ENCODE results near the gene RABEPK. TPM values are rescaled to one million over a fixed set of nuclear protein-coding genes. Genes with fewer than 3 reads are reported as not detected.

Gene RABEPK
- total RNA-seq, 1 experiment from 2014 or later: 22.6 TPM

- Histone ChIP-seq H3K27me3 (ENCODE audit: low read length) (no peaks in the 10 kb centered on the region), H3K9me2 (replicated peaks; ENCODE audit: insufficient read depth, low read length) (no peaks in the 10 kb centered on the region; the same call in 1 of the 2 replicates), H3K27ac (ENCODE audit: low read length) (no peak overlapping the region), H3K4me3 (ENCODE audit: low read length) (no peak overlapping the region), H3K4me2 (ENCODE audit: low read depth, low read length, poor library complexity, severe bottlenecking) (no peak overlapping the region), H3K9ac (ENCODE audit: low read length) (no peak overlapping the region), H3K79me2 (ENCODE audit: low read length) (peaks cover 96% of the 10 kb centered on the region), H3K36me3 (ENCODE audit: insufficient read depth, low read length) (peaks cover 8% of the 10 kb centered on the region), H4K20me1 (ENCODE audit: insufficient read depth, low read depth, low read length) (no peaks in the 10 kb centered on the region), H3K4me1 (ENCODE audit: low read length) (no peaks in the 10 kb centered on the region), H3K9me3 (ENCODE audit: low read length) (no peaks in the 10 kb centered on the region), H2AFZ (ENCODE audit: low read length) (no peak overlapping the region)
- no peak for DNase-seq
These were observed 72.4 kb downstream of the RABEPK start for GRCh38 chr9:125272697-125273096.

- H3K4me1 ChIP-seq (ENCODE audit: low read length): no peaks in the 10 kb centered on the region
- H3K4me3 ChIP-seq (ENCODE audit: low read length): no peak overlapping the region
- H3K4me2 ChIP-seq (ENCODE audit: low read depth, low read length, poor library complexity, severe bottlenecking): no peak overlapping the region
- no peak overlapping the region for H2AFZ ChIP-seq (ENCODE audit: low read length)
- peaks cover 96% of the 10 kb centered on the region for H3K79me2 ChIP-seq (ENCODE audit: low read length)
- H4K20me1 ChIP-seq (ENCODE audit: insufficient read depth, low read depth, low read length): no peaks in the 10 kb centered on the region
- H3K9me2 ChIP-seq (replicated peaks; ENCODE audit: insufficient read depth, low read length): no peaks in the 10 kb centered on the region
- H3K9ac ChIP-seq (ENCODE audit: low read length): no peak overlapping the region
- no peak overlapping the region for H3K27ac ChIP-seq (ENCODE audit: low read length)
- no peaks in the 10 kb centered on the region for H3K9me3 ChIP-seq (ENCODE audit: low read length)
- peaks cover under 1% of the 10 kb centered on the region; the same call in 1 of the 2 replicates for H3K36me3 ChIP-seq (ENCODE audit: insufficient read depth, low read length)
- no peaks in the 10 kb centered on the region for H3K27me3 ChIP-seq (ENCODE audit: low read length)
- no peak for DNase-seq
These were observed 76.4 kb downstream of the RABEPK start for GRCh38 chr9:125276771-125277170.

GRCh38 chr9:125277411-125277810 lies 77.1 kb downstream of the RABEPK start:
- Histone ChIP-seq H3K27ac (ENCODE audit: low read length) (no peak overlapping the region), H2AFZ (ENCODE audit: low read length) (no peak overlapping the region), H3K4me1 (ENCODE audit: low read length) (no peaks in the 10 kb centered on the region), H4K20me1 (ENCODE audit: insufficient read depth, low read depth, low read length) (no peaks in the 10 kb centered on the region), H3K36me3 (ENCODE audit: insufficient read depth, low read length) (no peaks in the 10 kb centered on the region), H3K9me3 (ENCODE audit: low read length) (no peaks in the 10 kb centered on the region), H3K9me2 (replicated peaks; ENCODE audit: insufficient read depth, low read length) (no peaks in the 10 kb centered on the region), H3K4me3 (ENCODE audit: low read length) (no peak overlapping the region), H3K79me2 (ENCODE audit: low read length) (peaks cover 93% of the 10 kb centered on the region), H3K9ac (ENCODE audit: low read length) (no peak overlapping the region), H3K27me3 (ENCODE audit: low read length) (no peaks in the 10 kb centered on the region), H3K4me2 (ENCODE audit: low read depth, low read length, poor library complexity, severe bottlenecking) (no peak overlapping the region)
- DNase-seq: no peak

GRCh38 chr9:125280945-125281344 lies 80.6 kb downstream of the RABEPK start:
- no peak overlapping the region for H3K4me2 ChIP-seq (ENCODE audit: low read depth, low read length, poor library complexity, severe bottlenecking)
- DNase-seq: no peak
- no peaks in the 10 kb centered on the region for H3K27me3 ChIP-seq (ENCODE audit: low read length)
- H3K4me3 ChIP-seq (ENCODE audit: low read length): no peak overlapping the region
- peaks cover 93% of the 10 kb centered on the region for H3K79me2 ChIP-seq (ENCODE audit: low read length)
- H3K27ac ChIP-seq (ENCODE audit: low read length): no peak overlapping the region
- no peaks in the 10 kb centered on the region for H4K20me1 ChIP-seq (ENCODE audit: insufficient read depth, low read depth, low read length)
- no peaks in the 10 kb centered on the region for H3K4me1 ChIP-seq (ENCODE audit: low read length)
- H3K9me3 ChIP-seq (ENCODE audit: low read length): no peaks in the 10 kb centered on the region
- no peak overlapping the region for H2AFZ ChIP-seq (ENCODE audit: low read length)
- H3K9me2 ChIP-seq (replicated peaks; ENCODE audit: insufficient read depth, low read length): no peaks in the 10 kb centered on the region
- H3K9ac ChIP-seq (ENCODE audit: low read length): no peak overlapping the region
- H3K36me3 ChIP-seq (ENCODE audit: insufficient read depth, low read length): no peaks in the 10 kb centered on the region

Small RNA genes lying within 50 kb of the gene (small RNA-seq; reads per million reads assigned to genes)
- gene AL354710.1: not detected

Other genes with a start within 250 kb of the RABEPK start
- gene SCAI, start 57.0 kb upstream of the RABEPK start, total RNA-seq (2014; rRNA removed; shearing (Covaris generic); ENCODE audit: low replicate concordance): 10.2 and 35.3 TPM in 2 replicates
- 17.7 and 40.5 TPM in 2 replicates for gene PPP6C, start 10.7 kb upstream of the RABEPK start, total RNA-seq (2014; rRNA removed; shearing (Covaris generic); ENCODE audit: low replicate concordance)
- 37.2 and 40.9 TPM in 2 replicates for gene HSPA5, start 40.8 kb downstream of the RABEPK start, total RNA-seq (2014; rRNA removed; shearing (Covaris generic); ENCODE audit: low replicate concordance)
- gene GAPVD1, start 61.3 kb downstream of the RABEPK start, total RNA-seq (2014; rRNA removed; shearing (Covaris generic); ENCODE audit: low replicate concordance): 31.2 and 50.7 TPM in 2 replicates

Data from Karpas-422 (cell line).